ENCODE results near the gene PI4KA.

DNA sequence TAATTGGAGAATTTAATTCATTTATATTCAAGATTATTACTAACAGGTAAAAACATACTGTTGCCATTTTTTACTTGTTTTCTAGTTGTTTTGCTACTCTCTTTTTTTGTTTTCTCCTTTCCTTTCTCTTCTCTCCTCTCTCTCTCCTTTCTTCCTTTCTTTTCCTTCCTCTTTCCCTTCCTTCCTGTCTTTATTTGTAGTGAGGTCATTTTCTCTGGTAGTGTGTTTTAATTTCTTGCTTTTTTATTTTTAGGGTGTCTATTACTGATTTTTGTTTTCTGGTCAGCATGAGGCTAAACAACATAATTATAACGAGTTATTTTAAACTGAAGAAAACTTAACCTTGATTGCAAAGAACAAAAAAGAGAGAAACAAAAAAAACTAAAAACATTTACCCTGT lies 197.1 kb downstream of the PI4KA start:
- TF ChIP-seq, protein P1, sequence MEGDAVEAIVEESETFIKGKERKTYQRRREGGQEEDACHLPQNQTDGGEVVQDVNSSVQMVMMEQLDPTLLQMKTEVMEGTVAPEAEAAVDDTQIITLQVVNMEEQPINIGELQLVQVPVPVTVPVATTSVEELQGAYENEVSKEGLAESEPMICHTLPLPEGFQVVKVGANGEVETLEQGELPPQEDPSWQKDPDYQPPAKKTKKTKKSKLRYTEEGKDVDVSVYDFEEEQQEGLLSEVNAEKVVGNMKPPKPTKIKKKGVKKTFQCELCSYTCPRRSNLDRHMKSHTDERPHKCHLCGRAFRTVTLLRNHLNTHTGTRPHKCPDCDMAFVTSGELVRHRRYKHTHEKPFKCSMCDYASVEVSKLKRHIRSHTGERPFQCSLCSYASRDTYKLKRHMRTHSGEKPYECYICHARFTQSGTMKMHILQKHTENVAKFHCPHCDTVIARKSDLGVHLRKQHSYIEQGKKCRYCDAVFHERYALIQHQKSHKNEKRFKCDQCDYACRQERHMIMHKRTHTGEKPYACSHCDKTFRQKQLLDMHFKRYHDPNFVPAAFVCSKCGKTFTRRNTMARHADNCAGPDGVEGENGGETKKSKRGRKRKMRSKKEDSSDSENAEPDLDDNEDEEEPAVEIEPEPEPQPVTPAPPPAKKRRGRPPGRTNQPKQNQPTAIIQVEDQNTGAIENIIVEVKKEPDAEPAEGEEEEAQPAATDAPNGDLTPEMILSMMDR (IDR thresholded peaks at IDR 0.05): no peak
- no peak for TF ChIP-seq POLR2A (IDR thresholded peaks at IDR 0.05)

Data from breast epithelium (tissue), 3 donors.